HG03066 (cell line): ENCODE data around the gene ATP1B2.

Experiments used
- ATAC-seq: cut with Tn5 transposase; IDR thresholded peaks from one replicate; pipeline ENCODE4 v1.9.1; 2021; ENCODE audit warnings: low read depth; ENCODE audit not compliant: unreplicated experiment

ATP1B2 gene

GRCh38 chr17:7706631-7707354 lies 56.1 kb downstream of the ATP1B2 start:
- no peak for ATAC-seq
